Endometrium (tissue), 2 donors: ENCODE results near the gene CORO2A.

Experiments
- FAIRE-seq: peaks from 2 replicates; lab custom pipeline; 2012; peaks lifted over from hg19 to GRCh38; lab: Jason Lieb, UNC
- donor health status: control.
- donor health status: control.

CORO2A gene

DNA sequence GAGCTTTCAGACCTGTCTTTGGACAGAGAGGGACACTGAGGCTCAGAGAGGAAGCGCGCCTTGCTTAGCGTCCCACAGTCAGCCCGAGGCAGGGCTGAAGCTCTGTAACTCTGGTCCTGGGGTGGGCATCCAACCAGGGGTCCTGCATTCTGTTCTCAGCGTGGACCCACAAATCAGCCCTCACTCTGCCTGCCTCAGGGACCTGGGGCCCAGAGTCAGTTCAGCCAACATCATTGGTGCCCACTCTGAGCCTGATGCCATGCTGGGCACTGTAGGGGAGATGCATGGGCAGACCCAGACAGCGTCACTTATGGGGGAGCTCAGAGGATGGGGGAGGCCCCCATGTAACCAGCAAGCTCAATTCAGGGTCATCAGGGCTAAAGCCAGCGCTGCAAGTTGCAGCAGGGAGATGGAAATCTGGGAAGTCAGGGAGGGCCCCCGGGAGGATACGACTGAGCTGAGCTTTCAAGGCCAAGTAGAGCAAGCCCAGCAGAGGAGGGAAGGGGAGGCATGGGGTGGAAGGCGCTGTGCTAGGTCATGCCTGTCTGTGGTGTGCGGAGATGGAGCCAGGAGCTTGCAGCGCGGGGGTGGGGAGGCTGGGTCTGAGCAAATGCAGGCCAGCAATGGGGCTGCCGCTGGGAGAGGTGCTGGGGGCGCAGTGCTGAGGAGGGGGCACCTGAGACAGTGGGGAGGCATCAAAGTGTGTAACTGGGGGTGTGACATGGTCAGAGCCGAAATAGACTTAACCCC, 21.1 kb downstream of the CORO2A start:
- FAIRE-seq, result no peak

DNA sequence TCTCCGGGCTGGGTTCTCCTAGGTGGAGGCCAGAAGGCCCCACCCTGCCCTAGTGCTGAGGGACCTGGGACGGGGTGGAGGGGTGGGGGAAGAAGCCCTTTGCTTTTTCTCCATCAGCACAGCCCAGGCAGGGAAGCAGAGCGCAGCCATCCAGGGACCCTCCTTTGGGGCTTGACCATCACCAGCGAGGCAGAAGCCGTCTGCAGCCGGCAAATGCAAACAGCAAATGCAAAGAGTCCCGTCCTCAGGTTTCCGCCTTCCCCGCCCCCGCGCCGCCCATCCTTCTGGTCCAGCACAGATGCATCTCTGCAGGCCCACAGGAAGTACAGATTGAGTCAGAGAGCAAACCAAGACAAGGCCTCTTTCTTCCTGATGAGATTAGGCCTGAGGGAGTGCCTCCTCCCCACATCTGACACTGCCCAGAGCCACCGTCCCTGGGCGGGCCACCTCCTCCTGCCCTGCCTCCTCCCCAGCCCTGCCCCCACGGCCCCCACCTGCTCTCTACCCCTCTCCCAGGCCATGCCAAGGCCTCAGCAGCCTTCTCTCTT, 23.4 kb downstream of the CORO2A start:
- no peak for FAIRE-seq

DNA sequence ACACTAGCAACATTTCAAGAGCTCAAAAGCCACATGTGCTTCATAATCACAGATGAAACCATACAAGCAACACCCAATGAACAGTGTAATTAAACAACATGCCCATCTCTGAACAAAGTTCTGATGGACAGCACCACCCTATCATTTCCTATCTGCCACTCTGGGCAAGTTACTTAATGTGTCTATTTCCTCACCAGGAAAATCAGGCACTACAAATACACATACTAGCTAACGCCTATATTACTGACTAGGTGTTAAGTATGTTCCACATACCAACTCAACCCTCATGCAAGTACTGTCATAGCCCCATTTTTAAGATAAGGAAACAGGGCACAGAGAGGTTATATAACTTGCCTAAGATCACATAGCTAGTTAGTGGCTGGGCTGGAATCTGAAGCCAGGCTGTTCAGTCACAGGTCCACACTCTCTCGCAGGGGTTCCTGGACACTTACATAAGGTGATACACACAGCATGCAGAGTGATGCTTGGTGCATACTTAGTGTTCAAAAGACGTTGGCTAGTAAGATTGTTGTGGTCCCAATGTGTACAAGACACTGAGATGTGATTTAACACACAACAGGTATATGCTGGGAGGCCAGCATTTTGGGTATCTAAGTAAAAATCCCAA, 24.2 kb downstream of the CORO2A start:
- no peak for FAIRE-seq

DNA sequence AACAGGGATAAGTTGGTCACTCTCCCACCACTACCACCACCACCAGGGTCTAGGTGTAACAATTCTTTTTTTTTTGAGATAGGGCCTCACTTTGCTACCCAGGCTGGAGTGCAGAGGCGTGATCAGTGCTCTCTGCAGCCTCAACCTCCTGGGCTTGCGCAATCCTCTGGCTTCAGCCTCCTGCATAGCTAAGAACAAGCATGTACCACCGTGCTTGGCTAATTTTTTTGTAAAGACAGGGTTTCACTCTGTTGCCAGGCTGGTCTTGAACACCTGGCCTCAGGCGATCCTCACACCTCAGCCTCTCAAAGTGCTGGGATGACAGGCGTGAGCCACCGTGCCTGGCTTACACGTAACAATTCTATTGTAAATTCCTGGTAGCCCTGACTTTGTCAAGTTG, 27.5 kb downstream of the CORO2A start:
- no peak for FAIRE-seq

DNA sequence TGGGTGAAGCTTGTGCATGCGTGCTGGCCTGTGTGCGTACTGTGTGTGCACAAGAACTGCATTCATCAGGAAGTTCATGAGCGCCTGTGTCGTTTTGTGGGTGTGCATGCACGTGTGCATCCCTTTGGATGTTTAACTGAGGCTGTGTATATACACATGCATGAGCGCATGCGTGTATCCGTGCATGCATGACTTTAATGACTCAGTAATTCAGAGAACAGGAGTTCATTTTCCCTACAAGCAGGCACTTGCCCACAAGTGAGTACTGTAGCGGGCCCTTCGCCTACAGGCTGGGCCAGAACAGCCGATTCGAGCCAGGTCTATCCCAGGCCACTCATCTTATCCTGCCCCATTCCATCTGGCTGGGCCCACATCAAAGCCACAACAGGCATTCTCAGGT, 29.8 kb downstream of the CORO2A start:
- no peak for FAIRE-seq

DNA sequence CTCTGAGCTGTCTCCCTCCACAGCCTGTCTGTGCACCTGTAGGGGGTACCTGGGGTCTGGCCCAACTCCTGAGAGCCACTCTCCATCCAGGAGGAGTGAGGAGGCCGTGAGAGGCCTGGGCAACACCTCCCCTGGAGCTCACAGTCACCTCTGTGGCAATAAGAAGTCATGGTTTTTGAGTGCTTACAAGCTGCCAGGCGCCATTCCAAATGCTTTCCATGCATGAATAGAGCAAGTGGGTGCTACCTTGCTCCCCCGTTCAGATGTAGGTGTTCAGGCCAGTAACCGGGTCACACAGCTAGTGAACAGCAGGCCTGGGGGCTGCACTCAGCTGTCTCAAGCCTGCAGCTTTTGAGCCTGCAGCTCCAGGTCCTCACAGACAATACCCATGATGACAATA, 30.6 kb downstream of the CORO2A start:
- no peak for FAIRE-seq

DNA sequence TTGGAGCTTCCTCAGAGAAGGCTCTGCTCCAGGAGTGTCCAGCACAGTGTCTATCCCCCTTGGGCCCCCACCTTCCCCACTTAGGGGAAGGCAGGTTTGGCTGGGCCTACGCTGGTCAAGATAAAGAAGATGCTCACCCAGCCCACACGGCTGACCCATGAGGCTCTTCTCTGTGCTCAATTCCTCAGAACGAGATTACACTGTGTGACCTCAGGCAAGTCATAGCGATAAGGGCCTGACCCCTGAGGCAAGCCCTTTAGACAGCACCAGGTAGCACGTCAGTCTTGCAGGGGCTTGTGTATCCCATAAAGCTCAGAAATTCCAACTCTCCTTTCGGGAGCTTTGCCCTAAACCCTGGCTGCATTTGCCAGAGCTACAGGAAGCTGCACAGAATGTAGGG, 32.6 kb downstream of the CORO2A start:
- FAIRE-seq, result no peak

DNA sequence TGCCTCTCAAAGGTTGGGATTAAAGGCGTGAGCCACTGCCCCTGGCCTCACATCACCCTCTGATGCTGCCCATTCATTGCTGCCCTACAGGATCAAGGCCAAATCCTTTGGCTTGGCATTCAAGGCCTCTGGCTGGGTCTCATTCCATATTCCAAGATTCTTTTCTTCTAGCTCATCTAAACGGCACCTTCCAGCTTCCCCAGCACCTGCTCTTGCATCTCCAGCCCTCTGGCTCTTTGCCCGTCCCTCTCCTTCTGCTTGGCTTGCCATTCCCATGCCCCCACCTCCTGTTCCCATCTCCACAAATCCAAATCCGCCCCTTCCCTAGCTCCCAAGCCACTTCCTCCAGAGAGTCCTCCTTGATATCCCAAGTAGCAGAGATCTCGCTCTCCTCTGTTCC, 33.1 kb downstream of the CORO2A start:
- no peak for FAIRE-seq

DNA sequence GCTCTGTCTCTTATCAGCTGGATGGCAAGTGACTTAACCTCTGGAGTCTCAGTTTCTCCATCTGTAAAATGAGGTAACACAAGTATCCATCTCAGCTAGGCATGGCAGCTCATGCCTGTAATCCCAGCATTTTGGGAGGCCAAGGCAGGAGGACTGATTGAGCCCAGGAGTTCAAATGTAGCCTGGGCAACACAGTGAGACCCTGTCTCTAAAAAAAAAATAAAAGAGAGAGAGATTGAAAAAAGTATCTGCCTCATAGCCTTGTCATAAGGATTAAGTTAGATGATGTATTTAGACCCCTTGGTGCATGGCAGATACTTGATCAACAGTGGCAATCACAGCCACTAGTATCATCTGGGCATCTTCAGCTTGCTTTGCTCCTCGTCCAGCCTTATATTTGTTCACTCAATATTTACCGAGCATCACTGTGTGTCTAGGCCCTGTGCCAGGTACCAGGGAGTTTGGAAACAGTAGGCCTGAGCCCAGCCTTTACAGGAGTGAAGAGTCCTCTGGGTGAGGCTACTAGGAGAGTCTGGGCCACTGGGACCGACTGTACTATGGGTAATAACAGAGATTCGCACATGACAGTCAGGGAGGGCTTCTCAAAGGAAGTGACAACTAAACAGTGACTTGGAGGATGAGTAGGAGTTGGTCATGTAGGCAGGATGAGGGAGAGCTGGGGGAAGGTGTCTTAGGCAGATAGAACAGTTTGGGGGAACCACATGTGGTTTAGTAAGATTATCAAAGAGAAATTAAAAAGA, 34.2 kb downstream of the CORO2A start:
- FAIRE-seq, result no peak

DNA sequence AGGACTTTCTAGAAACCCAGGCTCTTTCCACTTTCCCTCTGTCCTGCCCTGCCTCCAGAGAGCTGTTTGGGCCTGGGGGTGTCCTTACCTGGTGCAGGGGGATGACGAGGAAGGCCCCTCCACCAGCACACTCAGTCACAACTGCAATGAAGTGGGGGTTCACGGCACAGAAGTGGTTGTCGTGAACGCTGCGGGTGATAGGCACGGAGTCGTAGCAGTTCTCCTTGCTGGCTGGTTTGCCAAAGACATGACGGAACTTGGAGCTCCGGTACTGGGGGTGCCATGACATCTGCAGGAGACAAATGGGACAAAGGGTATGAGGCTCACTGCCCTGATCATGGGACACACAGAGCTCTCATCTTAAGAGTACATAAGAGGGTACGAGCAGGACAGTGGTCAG, 35.1 kb downstream of the CORO2A start:
- no peak for FAIRE-seq

DNA sequence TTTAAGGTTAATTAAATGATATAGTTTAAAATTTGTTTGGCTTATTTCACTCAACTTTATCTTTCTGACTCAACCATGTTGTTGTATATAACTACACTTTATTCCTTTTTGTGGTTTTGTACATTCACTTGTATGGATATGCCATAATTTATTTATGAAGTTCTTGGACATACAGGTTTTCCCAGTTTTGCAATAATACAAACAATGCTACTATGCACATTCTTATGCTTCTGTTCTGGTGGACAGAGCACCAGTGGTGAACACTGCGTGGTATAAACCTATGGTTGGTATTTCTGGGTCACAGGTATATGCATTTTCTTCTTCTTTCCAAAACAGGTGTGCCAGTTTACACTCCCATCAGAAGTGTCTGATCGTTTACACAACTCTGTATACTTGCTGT, 37.8 kb downstream of the CORO2A start:
- FAIRE-seq, result no peak

DNA sequence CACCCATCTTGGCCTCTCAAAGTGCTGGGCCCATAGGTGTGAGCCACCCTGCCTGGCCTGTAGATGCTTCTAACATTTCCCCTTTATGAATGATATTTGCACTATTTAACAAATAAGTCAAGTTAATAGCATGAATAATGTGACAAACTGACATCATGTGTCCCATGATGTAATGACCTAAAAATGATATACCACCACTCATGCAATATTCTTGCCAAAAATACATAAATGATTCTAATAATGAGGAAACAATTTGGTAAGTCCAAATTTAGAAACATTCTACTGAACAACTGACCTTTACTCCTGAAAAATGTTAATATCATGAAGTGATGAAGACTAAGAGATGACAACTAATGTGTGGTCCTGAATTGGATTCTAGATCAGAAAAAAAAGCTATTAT, 39.9 kb downstream of the CORO2A start:
- FAIRE-seq, result no peak

DNA sequence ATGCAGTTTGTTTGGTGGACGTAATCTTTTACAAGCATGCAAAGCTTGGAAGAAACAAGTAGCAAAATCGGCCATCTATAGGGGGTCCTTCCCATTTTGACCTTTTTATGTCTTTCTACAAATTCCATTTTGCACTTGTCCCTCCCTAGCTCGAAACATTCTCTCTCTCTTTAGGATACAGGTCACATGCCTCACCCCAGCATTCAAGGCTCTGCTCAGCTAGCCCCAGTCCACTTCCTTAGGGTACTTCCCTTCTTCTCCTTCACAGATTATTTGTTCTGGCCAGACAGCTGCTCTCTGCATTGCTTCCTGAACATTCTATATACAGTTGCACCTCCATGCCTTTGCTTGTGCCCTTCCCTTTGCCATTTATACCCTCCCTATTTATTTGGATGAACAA, 41.7 kb downstream of the CORO2A start:
- no peak for FAIRE-seq

DNA sequence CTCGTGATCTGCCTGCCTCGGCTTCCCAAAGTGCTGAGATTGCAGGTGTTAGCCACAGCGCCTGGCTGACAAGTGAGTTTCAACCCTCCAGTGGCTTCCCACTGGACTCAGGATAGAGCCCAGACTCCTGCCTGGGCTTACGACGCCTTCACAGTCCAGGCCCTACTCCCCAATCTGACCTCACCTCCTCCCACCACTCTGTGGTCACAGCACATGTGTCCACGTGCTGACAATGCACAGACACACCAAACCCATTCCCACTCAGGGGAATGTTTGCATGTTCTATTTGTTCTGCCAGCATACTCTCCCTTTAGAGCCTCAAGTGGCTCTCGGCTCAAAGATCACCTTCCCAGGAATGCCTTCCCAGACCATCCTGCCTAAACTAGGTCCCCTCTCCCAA, 42.3 kb downstream of the CORO2A start:
- FAIRE-seq, result no peak

DNA sequence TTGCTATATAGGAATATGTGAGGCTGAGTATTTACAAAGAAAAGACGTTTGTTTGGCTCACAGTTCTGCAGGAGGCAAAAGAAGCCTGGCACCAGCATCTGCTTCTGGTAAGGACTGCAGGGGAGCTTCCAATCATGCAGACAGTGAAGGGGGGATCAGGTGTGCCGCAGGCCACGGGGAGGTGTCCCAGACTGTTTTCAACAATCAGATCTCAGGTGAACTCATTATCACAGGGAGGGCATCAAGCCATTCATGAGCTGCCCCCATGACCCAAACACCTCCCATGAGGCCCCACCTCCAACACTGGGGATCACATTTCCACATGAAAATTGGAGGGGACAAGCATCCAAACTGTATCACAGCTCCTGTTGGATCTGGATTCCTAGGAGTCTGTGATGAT, 43.0 kb downstream of the CORO2A start:
- no peak for FAIRE-seq

DNA sequence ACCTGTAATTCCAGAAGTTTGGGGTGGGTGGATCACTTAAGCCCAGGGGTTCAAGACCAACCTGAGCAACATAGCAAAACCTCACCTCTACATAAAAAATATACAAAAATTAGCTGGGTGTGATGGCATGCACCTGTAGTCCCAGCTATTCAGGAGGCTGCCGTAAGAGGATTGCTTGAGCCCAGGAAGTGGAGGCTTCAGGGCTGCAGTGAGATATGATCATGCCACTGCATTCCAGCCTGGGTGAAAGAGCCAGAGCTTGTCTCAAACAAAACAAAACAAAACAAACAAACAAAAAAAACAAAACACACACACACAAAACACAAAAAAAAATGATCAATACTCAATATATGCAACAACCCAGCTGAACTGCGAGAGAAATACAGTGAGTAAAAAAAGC, 44.0 kb downstream of the CORO2A start:
- FAIRE-seq, result no peak

DNA sequence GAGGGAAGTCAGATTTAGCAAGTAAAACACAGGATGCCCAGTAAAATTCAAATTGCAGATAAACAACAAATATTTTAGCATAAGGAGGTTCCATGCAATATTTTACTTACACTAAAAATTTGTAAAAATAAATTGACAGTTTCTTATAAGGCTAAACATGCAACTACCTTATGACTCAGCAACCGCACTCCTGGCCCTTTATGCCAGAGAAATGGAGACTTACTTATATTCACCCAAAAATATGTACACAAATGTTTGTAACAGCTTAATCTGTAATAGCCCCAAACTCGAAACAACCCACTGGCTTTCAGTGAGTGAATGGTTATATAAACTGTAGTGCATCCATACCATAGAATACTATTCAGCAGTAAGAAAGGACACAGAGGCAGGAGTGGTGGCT, 44.9 kb downstream of the CORO2A start:
- FAIRE-seq, result no peak

DNA sequence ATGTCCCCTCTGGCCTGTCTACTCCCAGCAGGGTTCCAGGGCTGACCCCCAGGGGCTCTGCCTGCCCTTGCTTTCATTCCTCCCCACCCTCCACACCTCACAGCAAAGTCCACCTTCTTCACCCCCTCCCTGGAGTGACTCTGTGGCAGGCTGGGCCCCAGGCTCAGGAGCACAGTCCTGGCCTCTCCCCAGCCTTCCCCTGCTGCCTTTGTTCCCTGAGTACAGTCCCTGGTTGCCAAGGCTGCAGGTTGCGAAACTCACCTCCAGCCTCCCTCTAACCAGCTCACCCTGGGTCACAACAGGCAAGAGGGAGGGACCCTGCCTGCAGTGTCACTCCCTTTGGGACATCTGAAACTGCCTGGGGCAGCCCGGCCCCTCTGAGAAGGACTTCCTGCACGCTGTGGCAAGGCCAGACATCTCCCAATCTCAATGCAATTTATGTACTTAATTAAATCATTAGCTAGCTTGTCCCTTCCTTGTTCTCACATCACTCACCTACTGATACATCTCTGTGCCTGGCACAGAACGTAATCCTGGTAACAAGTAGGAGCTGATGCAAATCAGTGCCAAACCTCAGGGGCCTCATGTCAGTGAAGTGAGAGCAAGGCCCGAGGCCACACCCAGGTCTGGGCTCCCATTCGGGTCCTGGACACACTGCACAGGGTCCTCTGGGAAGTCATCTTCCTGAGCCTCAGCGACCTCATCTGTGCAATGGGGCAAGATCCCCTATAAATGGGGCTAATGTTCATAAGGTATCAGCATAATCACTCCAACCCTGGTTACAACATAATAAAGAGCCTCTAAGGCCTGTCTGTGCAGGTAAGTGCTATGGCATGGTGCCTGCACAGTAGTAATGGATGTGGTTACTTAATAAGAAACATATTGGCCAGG, 46.1 kb downstream of the CORO2A start:
- no peak for FAIRE-seq

DNA sequence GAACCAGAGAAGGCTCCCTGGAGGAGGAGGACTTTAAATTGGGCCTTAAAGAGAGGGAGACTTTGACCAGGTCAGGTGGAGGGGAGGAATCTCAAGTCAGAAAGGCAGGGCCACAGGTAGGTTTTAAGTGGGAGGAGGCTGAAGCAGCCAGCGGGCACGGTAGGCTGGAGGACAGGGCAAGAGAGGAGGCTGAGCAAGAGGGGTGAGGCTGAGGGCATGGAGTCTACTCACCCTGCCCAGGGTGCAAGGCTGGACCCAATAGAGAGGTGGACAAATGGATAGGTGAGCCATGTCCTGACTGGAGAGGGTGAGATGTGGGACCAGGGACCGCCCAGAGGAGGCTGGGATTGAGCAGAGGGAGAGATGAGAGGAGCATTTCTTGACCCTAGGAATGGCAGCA, 47.8 kb downstream of the CORO2A start:
- no peak for FAIRE-seq

DNA sequence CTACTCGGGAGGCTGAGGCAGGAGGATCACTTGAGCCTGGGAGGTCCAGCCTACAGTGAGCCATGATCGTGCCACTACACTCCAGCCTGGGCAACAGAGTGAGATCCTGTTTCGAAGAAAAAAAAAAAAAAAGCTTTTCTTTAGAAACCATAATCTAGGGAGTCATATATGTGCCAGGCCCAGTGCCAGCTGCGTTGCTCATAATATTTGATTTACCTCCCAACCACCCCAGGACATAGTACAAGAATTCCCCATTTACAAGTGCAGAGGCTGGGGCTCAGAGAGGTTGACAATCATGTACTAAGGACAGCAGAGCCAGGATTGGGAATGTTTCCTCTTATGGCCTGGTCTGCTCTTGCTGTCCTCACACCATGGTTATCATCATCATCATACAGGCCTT, 48.4 kb downstream of the CORO2A start:
- no peak for FAIRE-seq

DNA sequence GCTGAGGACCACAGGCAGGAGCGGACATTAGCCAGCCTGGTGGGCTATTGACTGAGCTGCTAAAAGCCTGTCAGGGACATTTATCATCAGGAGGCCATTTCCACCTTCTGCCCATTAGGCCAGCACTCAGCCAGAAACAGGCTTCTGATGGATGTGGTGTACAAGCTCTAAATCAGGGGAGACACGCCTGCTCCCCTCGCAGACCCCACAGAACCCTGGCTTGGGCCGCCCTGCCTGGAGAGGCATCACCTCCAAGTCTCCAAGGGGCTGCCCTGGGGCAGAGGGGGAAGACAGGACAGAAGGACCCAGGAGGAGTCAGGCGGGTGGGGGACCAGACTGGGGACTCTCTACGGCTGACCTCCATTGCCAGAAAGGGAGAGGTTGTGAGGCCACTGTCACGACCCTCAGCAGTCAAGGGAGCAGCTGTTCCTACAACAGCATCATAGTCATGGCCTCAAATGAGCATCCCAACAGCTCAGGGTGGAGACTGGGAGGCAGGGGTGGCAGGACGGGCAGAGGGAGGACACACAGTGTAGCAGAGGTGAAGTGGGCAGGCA, 49.4 kb downstream of the CORO2A start:
- no peak for FAIRE-seq
